WTC11 (cell line): Measurements from ENCODE around the gene HRH1.

ENCODE experiments used
- FOXJ3 ChIP-seq: sonication (generic); formaldehyde crosslinking; IDR thresholded peaks from 2 replicates; pipeline ENCODE4 v1.9.0; 2021; ENCODE audit warnings: missing genetic modification reagents, mild to moderate bottlenecking, borderline replicate concordance
- IRF2 ChIP-seq: sonication (generic); formaldehyde crosslinking; IDR thresholded peaks from 2 replicates; pipeline ENCODE4 v1.8.0; 2022; ENCODE audit warnings: low read depth, missing genetic modification reagents, borderline replicate concordance
- NFYB ChIP-seq: sonication (generic); formaldehyde crosslinking; conservative IDR thresholded peaks from 2 replicates; pipeline ENCODE4 v1.8.0; 2022; ENCODE audit warnings: low read depth, missing genetic modification reagents
- TCF7 ChIP-seq: sonication (generic); formaldehyde crosslinking; IDR thresholded peaks from 2 replicates; pipeline ENCODE4 v1.8.0; 2022; ENCODE audit warnings: mild to moderate bottlenecking, low read depth, missing genetic modification reagents, moderate library complexity
- ZNF121 ChIP-seq: sonication (generic); formaldehyde crosslinking; IDR thresholded peaks from 2 replicates; pipeline ENCODE4 v1.8.0; 2023; ENCODE audit warnings: missing genetic modification reagents
- TF ChIP-seq, protein P1 (sequence below): sonication (generic); formaldehyde crosslinking; conservative IDR thresholded peaks from 2 replicates; pipeline ENCODE4 v1.8.1; 2022; ENCODE audit warnings: mild to moderate bottlenecking, missing genetic modification reagents
- TF ChIP-seq, protein P2 (sequence below): sonication (generic); formaldehyde crosslinking; IDR thresholded peaks from 2 replicates; pipeline ENCODE4 v1.8.1; 2022; ENCODE audit warnings: low read depth, missing genetic modification reagents, borderline replicate concordance
- TF ChIP-seq, protein P3 (sequence below): fragments of 200-600 bp; IDR thresholded peaks from 2 replicates; pipeline ENCODE4 v1.8.0; 2022; ENCODE audit warnings: antibody characterized with exemption
- TF ChIP-seq, protein P4 (sequence below): sonication (generic); formaldehyde crosslinking; IDR thresholded peaks from 2 replicates; pipeline ENCODE4 v1.8.0; 2022; ENCODE audit warnings: mild to moderate bottlenecking, missing genetic modification reagents
- TF ChIP-seq, protein P5 (sequence below): sonication (generic); formaldehyde crosslinking; IDR thresholded peaks from 2 replicates; pipeline ENCODE4 v1.8.1; 2022; ENCODE audit warnings: missing genetic modification reagents, borderline replicate concordance

DNA sequence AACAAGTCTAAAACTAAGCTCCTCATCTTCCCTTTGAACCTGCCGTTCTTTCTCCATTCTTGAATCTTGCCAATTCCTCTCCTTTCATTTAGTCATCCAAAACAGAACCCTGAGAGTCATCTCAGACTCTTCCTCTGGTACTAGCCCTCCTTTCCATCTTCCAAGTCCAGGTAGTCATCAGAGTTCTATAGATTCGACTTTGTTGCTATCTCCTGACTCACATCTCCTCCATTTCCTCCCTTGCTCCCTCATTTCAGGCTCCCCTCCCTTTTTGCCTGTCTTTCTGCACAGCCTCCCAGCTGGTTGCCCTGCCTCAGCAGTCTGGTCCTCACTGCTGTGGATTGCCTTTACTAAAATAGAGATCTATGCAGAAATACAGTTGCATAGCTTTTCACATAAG, 122.6 kb downstream of the HRH1 start:
- TF ChIP-seq, protein P1, sequence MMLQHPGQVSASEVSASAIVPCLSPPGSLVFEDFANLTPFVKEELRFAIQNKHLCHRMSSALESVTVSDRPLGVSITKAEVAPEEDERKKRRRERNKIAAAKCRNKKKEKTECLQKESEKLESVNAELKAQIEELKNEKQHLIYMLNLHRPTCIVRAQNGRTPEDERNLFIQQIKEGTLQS (CRISPR knock-in tag): no peak
- TF ChIP-seq, protein P2, sequence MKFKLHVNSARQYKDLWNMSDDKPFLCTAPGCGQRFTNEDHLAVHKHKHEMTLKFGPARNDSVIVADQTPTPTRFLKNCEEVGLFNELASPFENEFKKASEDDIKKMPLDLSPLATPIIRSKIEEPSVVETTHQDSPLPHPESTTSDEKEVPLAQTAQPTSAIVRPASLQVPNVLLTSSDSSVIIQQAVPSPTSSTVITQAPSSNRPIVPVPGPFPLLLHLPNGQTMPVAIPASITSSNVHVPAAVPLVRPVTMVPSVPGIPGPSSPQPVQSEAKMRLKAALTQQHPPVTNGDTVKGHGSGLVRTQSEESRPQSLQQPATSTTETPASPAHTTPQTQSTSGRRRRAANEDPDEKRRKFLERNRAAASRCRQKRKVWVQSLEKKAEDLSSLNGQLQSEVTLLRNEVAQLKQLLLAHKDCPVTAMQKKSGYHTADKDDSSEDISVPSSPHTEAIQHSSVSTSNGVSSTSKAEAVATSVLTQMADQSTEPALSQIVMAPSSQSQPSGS (CRISPR knock-in tag): no peak
- TF ChIP-seq, protein P3, sequence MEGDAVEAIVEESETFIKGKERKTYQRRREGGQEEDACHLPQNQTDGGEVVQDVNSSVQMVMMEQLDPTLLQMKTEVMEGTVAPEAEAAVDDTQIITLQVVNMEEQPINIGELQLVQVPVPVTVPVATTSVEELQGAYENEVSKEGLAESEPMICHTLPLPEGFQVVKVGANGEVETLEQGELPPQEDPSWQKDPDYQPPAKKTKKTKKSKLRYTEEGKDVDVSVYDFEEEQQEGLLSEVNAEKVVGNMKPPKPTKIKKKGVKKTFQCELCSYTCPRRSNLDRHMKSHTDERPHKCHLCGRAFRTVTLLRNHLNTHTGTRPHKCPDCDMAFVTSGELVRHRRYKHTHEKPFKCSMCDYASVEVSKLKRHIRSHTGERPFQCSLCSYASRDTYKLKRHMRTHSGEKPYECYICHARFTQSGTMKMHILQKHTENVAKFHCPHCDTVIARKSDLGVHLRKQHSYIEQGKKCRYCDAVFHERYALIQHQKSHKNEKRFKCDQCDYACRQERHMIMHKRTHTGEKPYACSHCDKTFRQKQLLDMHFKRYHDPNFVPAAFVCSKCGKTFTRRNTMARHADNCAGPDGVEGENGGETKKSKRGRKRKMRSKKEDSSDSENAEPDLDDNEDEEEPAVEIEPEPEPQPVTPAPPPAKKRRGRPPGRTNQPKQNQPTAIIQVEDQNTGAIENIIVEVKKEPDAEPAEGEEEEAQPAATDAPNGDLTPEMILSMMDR: no peak
- TF ChIP-seq FOXJ3 (CRISPR knock-in tag) (no peak), TCF7 (CRISPR knock-in tag) (no peak), NFYB (CRISPR knock-in tag) (no peak), IRF2 (CRISPR knock-in tag) (no peak), ZNF121 (CRISPR knock-in tag) (no peak)
- TF ChIP-seq, protein P4, sequence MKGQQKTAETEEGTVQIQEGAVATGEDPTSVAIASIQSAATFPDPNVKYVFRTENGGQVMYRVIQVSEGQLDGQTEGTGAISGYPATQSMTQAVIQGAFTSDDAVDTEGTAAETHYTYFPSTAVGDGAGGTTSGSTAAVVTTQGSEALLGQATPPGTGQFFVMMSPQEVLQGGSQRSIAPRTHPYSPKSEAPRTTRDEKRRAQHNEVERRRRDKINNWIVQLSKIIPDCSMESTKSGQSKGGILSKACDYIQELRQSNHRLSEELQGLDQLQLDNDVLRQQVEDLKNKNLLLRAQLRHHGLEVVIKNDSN (CRISPR knock-in tag): no peak
- TF ChIP-seq, protein P5, sequence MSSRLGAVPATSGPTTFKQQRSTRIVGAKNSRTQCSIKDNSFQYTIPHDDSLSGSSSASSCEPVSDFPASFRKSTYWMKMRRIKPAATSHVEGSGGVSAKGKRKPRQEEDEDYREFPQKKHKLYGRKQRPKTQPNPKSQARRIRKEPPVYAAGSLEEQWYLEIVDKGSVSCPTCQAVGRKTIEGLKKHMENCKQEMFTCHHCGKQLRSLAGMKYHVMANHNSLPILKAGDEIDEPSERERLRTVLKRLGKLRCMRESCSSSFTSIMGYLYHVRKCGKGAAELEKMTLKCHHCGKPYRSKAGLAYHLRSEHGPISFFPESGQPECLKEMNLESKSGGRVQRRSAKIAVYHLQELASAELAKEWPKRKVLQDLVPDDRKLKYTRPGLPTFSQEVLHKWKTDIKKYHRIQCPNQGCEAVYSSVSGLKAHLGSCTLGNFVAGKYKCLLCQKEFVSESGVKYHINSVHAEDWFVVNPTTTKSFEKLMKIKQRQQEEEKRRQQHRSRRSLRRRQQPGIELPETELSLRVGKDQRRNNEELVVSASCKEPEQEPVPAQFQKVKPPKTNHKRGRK (CRISPR knock-in tag): no peak
